A549 treated with CpdA at 1 μM for 4 hours (cell line): ENCODE measurements around the gene ARL6IP5. TPM values are rescaled to one million over a fixed set of nuclear protein-coding genes. Genes with fewer than 3 reads are reported as not detected.

ENCODE experiments used
- total RNA-seq: library from RNA; stranded (reverse); fragments of 200-300 nt; extraction: Qiagen RNA extraction; gene quantifications from 5 replicates; pipeline ENCODE4 v1.2.3, GENCODE V29; 2022; ENCODE audit warnings: low read depth

Gene ARL6IP5
- 76.3 to 102 TPM (median 84.8 TPM) in 5 replicates for total RNA-seq

GRCh38 chr3:69084326-69085167 lies at the start of gene ARL6IP5:
TSS of gene ARL6IP5 (plus strand) at chr3:69084937. CDS start at chr3:69085048, 111 bp downstream.

GRCh38 chr3:69051756-69052471 lies 32.8 kb upstream of the ARL6IP5 start, which contains the start of gene TMF1:
TSS of gene TMF1 (minus strand) at chr3:69052333. CDS start at chr3:69052086, 247 bp downstream.

GRCh38 chr3:69080233-69080920 lies 4.4 kb upstream of the ARL6IP5 start, which contains the start of gene UBA3:
TSS of gene UBA3 (minus strand) at chr3:69080365. CDS start at chr3:69080353, 12 bp downstream.

GRCh38 chr3:69122403-69122802 lies 37.7 kb downstream of the ARL6IP5 start, which contains the start of gene LMOD3:
TSS of gene LMOD3 (minus strand) at chr3:69122595. CDS start at chr3:69122386, 209 bp downstream.

Other genes with a start within 250 kb of the ARL6IP5 start
- gene TAFA4, start 152.4 kb upstream of the ARL6IP5 start, total RNA-seq = not detected in 5 replicates
- gene EOGT, start 71.3 kb upstream of the ARL6IP5 start, total RNA-seq = 9.9 to 12.8 TPM (median 11.3 TPM) in 5 replicates
- 11.0 to 17.5 TPM (median 14.7 TPM) in 5 replicates for gene TMF1, start 32.6 kb upstream of the ARL6IP5 start, total RNA-seq
- gene UBA3, start 4.6 kb upstream of the ARL6IP5 start, total RNA-seq = 23.1 to 32.7 TPM (median 24.4 TPM) in 5 replicates
- not detected in 5 replicates for gene LMOD3, start 37.7 kb downstream of the ARL6IP5 start, total RNA-seq